ENCODE results near the gene MDM4.

DNA sequence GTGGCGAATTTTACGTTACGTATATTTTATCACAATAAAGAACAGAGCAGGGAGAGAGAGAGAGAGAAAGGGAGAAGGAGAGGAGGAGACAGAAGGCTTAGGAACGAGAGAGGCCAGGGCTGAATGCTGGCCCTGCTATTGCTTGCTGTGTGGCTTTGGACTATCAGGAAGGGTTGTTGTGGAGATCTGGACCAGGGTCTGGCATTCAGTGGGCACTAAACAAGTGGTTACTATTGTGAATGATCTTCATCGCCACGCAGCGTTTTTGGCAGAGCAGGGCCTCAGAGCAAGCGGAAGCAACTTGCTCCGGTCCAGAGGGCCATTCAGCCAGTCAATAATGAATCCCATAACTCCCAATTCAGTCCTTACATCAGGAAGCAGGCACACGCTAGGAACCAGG lies 48.0 kb upstream of the MDM4 start:
- TF ChIP-seq CTCF (IDR thresholded peaks at IDR 0.05; ENCODE audit: borderline replicate concordance, extremely low read depth, low read length, poor library complexity, severe bottlenecking) (no peak), EZH2 (IDR thresholded peaks at IDR 0.05; ENCODE audit: borderline replicate concordance, low read depth, low read length, severe bottlenecking) (no peak)
